C4-2B (cell line): ENCODE data around the gene SUV39H2.

ENCODE experiments used
- CTCF ChIP-seq: fragments of 450-650 bp; conservative IDR thresholded peaks from 2 replicates; pipeline ENCODE4 v1.5.1; 2017; ENCODE audit warnings: mild to moderate bottlenecking
- ZFX ChIP-seq: fragments of 450-650 bp; IDR thresholded peaks from 2 replicates; pipeline ENCODE4 v1.6.1; 2017

GRCh38 chr10:14843327-14843988 is 35.2 kb upstream of the SUV39H2 start:
- TF ChIP-seq CTCF (no peak), ZFX (no peak)
